NCI-H510A (cell line): ENCODE results near the gene HMX2.

Experiments
- DNase-seq: peaks from one replicate; lab custom pipeline; 2025; lab: John Stamatoyannopoulos, UW

Gene HMX2

GRCh38 chr10:123147635-123148413 is at the start of gene HMX2:
HMX2 (plus strand) TSS chr10:123148136; CDS start chr10:123148379, 243 bp downstream.
- DNase-seq, result no peak

GRCh38 chr10:123100030-123100762 is 47.7 kb upstream of the HMX2 start:
- DNase-seq, result no peak

- no peak for DNase-seq
These were observed 46.1 kb upstream of the HMX2 start for GRCh38 chr10:123101872-123102271.

GRCh38 chr10:123102673-123103072 is 45.3 kb upstream of the HMX2 start:
- no peak for DNase-seq

GRCh38 chr10:123103944-123104343 is 44.0 kb upstream of the HMX2 start:
- DNase-seq, result peak; percentile 21

- DNase-seq, result no peak
These were observed 38.5 kb upstream of the HMX2 start for GRCh38 chr10:123109466-123109865.

GRCh38 chr10:123117644-123118417 is 30.1 kb upstream of the HMX2 start:
- DNase-seq, result no peak

GRCh38 chr10:123119081-123119480 is 28.9 kb upstream of the HMX2 start:
- no peak for DNase-seq

- DNase-seq, result no peak
These were observed 21.7 kb upstream of the HMX2 start for GRCh38 chr10:123126246-123126645.

- no peak for DNase-seq
These were observed 18.2 kb upstream of the HMX2 start for GRCh38 chr10:123129618-123130271.

GRCh38 chr10:123132576-123133477 is 15.1 kb upstream of the HMX2 start:
- peak; percentile 63 for DNase-seq

GRCh38 chr10:123133541-123134342 is 14.2 kb upstream of the HMX2 start:
- DNase-seq, result no peak

- DNase-seq, result no peak
These were observed 13.5 kb upstream of the HMX2 start for GRCh38 chr10:123134343-123134914.

GRCh38 chr10:123134915-123135414 is 13.0 kb upstream of the HMX2 start:
- no peak for DNase-seq

- DNase-seq, result no peak
These were observed 12.4 kb upstream of the HMX2 start, which contains the start of gene HMX3 for GRCh38 chr10:123135415-123136141. HMX3 (plus strand) TSS chr10:123135970; CDS start chr10:123136051, 81 bp downstream.

- DNase-seq, result no peak
These were observed 11.6 kb upstream of the HMX2 start for GRCh38 chr10:123136221-123136805.

- DNase-seq, result no peak
These were observed 10.9 kb upstream of the HMX2 start for GRCh38 chr10:123136806-123137642.

GRCh38 chr10:123139165-123139520 is 8.8 kb upstream of the HMX2 start:
- DNase-seq, result no peak
